Neural crest cell (in vitro differentiated cells): Measurements from ENCODE around the gene LRCH1. TPM values are rescaled to one million over a fixed set of nuclear protein-coding genes. Genes with fewer than 3 reads are reported as not detected.
A peak's percentile ranks its signal among the peaks of the same experiment; 100 is the strongest.

ENCODE experiments used
- DNase-seq: peaks from one replicate; pipeline ENCODE4 v3.0.0; 2021; ENCODE audit warnings: low read depth, mixed read lengths, low spot score
- H3K27ac Mint-ChIP-seq: one replicate; pipeline ENCODE4 v1.8.0; 2021; ENCODE audit warnings: mild to moderate bottlenecking, mixed read lengths; ENCODE audit not compliant: unreplicated experiment
- H3K27me3 Mint-ChIP-seq: 2 replicates; pipeline ENCODE4 v1.8.0; 2021; ENCODE audit warnings: low read depth, mild to moderate bottlenecking, mixed read lengths
- H3K36me3 Mint-ChIP-seq: 2 replicates; pipeline ENCODE4 v1.8.0; 2021; ENCODE audit warnings: low read depth, mild to moderate bottlenecking, mixed read lengths
- H3K4me1 Mint-ChIP-seq: 2 replicates; pipeline ENCODE4 v1.8.0; 2021; ENCODE audit warnings: mixed read lengths
- H3K4me3 Mint-ChIP-seq: one replicate; pipeline ENCODE4 v1.8.0; 2021; ENCODE audit warnings: mild to moderate bottlenecking, mixed read lengths
- H3K9me3 Mint-ChIP-seq: 2 replicates; pipeline ENCODE4 v1.8.0; 2021; ENCODE audit warnings: mixed read lengths
- CTCF ChIP-seq: fragments of 200-600 bp; sonication (generic); conservative IDR thresholded peaks from 2 replicates; pipeline ENCODE4 v1.5.0; 2021; ENCODE audit warnings: antibody characterized with exemption, mild to moderate bottlenecking
- total RNA-seq: library from RNA; stranded (reverse); gene quantifications from 2 replicates; pipeline ENCODE4 v1.2.1, GENCODE V29; 2021

LRCH1 gene
- total RNA-seq, 1 donor from 2014 or later, result 15.8 TPM

GRCh38 chr13:46679369-46680120 lies 126.6 kb downstream of the LRCH1 start:
- TF ChIP-seq CTCF, result no peak
- no peak overlapping the region for H3K4me3 Mint-ChIP-seq

GRCh38 chr13:46682015-46682414 lies 129.0 kb downstream of the LRCH1 start:
- no peak overlapping the region for H3K4me3 Mint-ChIP-seq
- peak overlapping the region; percentile 22 for H3K27ac Mint-ChIP-seq
- H3K9me3 Mint-ChIP-seq, result no peaks in the 10 kb centered on the region
- H3K27me3 Mint-ChIP-seq, result no peaks in the 10 kb centered on the region
- DNase-seq, result no peak
- TF ChIP-seq CTCF, result no peak
- no peaks in the 10 kb centered on the region for H3K36me3 Mint-ChIP-seq
- H3K4me1 Mint-ChIP-seq, result peaks cover 36% of the 10 kb centered on the region

More at GRCh38 chr13:46679369-46680120, 126.6 kb downstream of the LRCH1 start:
- Mint-ChIP-seq H3K4me1 (peaks cover 28% of the 10 kb centered on the region), H3K36me3 (no peaks in the 10 kb centered on the region), H3K27ac (no peak overlapping the region), H3K9me3 (no peaks in the 10 kb centered on the region), H3K27me3 (no peaks in the 10 kb centered on the region)
- DNase-seq, result no peak

GRCh38 chr13:46682707-46683106 lies 129.7 kb downstream of the LRCH1 start:
- H3K27me3 Mint-ChIP-seq, result no peaks in the 10 kb centered on the region
- no peak for DNase-seq
- H3K27ac Mint-ChIP-seq, result no peak overlapping the region
- no peak overlapping the region for H3K4me3 Mint-ChIP-seq
- peaks cover 39% of the 10 kb centered on the region for H3K4me1 Mint-ChIP-seq
- H3K36me3 Mint-ChIP-seq, result no peaks in the 10 kb centered on the region
- no peaks in the 10 kb centered on the region for H3K9me3 Mint-ChIP-seq
- no peak for TF ChIP-seq CTCF

- DNase-seq, result no peak
- H3K27ac Mint-ChIP-seq, result peak overlapping the region; percentile 48
- no peaks in the 10 kb centered on the region for H3K27me3 Mint-ChIP-seq
- H3K4me3 Mint-ChIP-seq, result no peak overlapping the region
- H3K9me3 Mint-ChIP-seq, result no peaks in the 10 kb centered on the region
- no peak for TF ChIP-seq CTCF
- H3K36me3 Mint-ChIP-seq, result no peaks in the 10 kb centered on the region
- peaks cover 39% of the 10 kb centered on the region for H3K4me1 Mint-ChIP-seq
These were observed 130.8 kb downstream of the LRCH1 start for GRCh38 chr13:46683676-46684260.

GRCh38 chr13:46684287-46685001 lies 131.5 kb downstream of the LRCH1 start:
- TF ChIP-seq CTCF, result no peak
- DNase-seq, result no peak
- Mint-ChIP-seq H3K27ac (peak overlapping the region; percentile 48), H3K4me1 (peaks cover 39% of the 10 kb centered on the region), H3K27me3 (no peaks in the 10 kb centered on the region), H3K9me3 (no peaks in the 10 kb centered on the region), H3K36me3 (no peaks in the 10 kb centered on the region), H3K4me3 (no peak overlapping the region)
